ENCODE measurements around the gene SLC30A7.

The SLC30A7 gene

DNA sequence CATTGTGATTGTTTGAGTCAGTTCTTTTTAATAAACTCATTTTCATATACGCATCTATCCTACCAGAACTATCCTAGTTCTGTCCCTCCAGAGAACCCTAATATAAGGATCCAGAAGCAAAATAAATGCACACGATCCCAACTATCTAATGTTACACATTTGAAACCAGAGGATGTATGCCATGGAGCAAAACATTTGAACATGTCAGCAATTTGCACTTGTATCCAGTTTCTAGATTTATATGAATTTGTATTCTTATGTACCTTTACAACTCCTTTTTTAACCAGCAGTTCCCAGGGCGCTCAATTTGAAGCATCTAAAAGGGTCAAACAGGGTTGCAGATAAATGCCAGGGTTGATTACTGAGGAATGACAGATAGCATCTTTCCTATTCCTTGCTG, 3.3 kb upstream of the SLC30A7 start:
- no peak overlapping the region for H3K27ac ChIP-seq
- TF ChIP-seq, protein P1, sequence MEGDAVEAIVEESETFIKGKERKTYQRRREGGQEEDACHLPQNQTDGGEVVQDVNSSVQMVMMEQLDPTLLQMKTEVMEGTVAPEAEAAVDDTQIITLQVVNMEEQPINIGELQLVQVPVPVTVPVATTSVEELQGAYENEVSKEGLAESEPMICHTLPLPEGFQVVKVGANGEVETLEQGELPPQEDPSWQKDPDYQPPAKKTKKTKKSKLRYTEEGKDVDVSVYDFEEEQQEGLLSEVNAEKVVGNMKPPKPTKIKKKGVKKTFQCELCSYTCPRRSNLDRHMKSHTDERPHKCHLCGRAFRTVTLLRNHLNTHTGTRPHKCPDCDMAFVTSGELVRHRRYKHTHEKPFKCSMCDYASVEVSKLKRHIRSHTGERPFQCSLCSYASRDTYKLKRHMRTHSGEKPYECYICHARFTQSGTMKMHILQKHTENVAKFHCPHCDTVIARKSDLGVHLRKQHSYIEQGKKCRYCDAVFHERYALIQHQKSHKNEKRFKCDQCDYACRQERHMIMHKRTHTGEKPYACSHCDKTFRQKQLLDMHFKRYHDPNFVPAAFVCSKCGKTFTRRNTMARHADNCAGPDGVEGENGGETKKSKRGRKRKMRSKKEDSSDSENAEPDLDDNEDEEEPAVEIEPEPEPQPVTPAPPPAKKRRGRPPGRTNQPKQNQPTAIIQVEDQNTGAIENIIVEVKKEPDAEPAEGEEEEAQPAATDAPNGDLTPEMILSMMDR (conservative IDR thresholded peaks at IDR 0.05), result no peak
- TF ChIP-seq ZFX (IDR thresholded peaks at IDR 0.05), result no peak

DNA sequence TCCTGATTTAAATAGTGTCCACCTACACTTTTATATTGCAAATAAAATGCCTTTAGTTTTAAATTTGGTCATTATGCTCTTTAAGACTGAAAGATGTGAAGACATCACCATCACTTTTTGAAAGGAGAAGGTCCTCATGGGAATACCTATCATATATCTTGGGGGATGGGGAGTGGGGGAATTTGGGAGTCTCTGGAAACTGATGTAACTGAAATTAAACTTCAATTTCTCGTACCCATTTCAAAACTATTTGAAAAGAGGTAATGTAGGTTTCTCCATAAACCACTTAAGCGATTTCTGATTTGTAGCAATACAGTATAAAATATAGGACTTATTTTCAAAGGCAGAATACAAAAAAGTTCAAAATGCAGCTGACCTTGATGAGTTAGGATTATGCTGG, 2.2 kb upstream of the SLC30A7 start:
- TF ChIP-seq, protein P1 (conservative IDR thresholded peaks at IDR 0.05), result no peak
- no peak for TF ChIP-seq ZFX (IDR thresholded peaks at IDR 0.05)
- H3K27ac ChIP-seq, result no peak overlapping the region

DNA sequence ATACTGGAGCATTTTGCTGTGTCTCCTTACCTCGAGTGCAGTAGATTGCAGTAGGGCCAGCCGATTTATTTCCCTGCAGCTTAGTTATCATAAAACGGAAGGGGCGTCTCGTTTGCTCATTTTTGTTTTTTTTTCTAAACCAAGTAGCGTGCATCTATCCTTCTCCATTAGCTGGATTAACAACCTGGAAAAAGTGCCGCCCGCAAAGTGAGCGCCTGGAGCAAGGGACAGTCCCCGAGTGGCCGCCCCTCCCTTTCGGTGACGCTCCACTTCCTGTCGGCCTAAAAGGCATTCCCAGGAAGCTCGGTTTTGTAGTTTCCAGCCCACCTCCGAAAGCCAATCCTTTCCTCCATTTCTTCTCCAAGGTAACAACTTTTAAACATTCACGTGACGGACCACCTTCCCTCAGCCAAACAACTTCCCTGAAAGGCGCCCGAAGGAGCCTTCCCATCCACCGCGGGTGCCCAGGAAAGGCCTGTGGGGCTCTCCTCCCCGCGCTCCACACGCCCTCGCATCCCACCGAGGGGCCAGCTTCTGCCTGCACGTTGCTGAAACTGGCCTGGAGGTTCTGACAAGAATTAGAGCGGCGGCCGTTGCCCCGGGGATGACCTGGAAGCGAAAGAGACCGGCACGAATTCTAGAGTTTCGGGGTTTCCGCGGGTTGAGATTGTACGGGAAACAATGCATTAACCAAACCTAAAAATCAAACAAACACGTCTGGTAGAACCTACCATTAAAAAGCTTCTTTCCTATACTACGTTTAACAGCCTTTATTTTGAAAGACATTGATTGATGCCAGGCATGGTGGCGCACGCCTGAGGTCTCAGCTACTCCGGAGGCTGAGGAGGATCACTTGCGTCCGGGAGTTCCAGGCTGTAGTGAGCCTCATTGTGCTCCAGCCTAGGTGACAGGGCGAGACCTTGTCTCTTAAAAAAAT, 1.0 kb upstream of the SLC30A7 start, which contains the start of gene EXTL2:
TSS of gene EXTL2 (minus strand) at position 240 of the 937 bp plus-strand sequence. CDS start 6,085 bp downstream, outside the sequence.
- peak within 1 kb of the TSS; percentile 85 for H3K27ac ChIP-seq
- no peak for TF ChIP-seq ZFX (IDR thresholded peaks at IDR 0.05)
- TF ChIP-seq, protein P1 (conservative IDR thresholded peaks at IDR 0.05), result no peak

DNA sequence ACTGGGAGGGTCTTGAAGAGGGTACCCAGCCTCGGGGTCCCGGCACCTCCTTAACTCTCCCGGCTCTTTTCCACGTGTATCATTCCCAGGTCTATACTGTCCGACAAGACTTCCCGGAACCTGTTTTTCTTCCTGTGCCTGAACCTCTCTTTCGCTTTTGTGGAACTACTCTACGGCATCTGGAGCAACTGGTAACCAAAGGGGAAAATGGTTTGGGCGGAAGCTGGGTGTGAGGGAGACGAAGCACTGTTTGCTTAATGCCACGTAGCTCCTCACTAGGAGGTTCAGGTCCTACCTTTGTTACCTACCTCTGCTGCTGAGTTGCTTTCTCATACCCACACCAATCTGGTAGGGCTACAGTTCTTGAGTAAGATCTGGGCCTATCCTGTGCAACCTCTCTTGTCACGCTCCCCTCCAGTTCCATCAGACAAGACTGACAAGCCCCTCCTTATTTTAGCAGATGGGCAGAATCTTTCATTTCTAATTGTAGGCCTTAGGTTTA, 642 bp downstream of the SLC30A7 start:
- TF ChIP-seq ZFX (IDR thresholded peaks at IDR 0.05), result 0 out of 2 replicates have a peak, but pooled peaks have one; percentile 7
- TF ChIP-seq, protein P1 (conservative IDR thresholded peaks at IDR 0.05), result no peak
- peak overlapping the region; percentile 85 for H3K27ac ChIP-seq

DNA sequence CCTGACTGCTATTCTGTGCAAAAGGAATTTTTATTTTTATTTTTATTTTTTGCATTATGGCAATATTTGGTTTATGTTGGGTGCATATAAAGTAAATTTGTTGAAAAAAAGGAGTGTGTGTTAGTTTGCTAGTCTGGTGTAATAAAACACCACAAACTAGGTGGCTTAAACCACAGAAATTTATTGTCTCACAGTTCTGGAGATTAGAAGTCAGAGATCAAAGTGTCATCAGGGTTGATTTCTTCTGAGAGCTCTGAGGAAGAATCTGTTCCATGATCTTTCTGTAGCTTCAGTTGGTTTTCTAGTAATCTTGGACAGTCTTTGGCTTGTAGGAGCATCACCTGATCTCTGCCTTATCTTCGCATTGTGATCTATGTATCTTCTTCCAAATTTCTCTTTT, 6.5 kb downstream of the SLC30A7 start:
- no peak overlapping the region for H3K27ac ChIP-seq
- no peak for TF ChIP-seq ZFX (IDR thresholded peaks at IDR 0.05)
- TF ChIP-seq, protein P1 (conservative IDR thresholded peaks at IDR 0.05), result no peak

DNA sequence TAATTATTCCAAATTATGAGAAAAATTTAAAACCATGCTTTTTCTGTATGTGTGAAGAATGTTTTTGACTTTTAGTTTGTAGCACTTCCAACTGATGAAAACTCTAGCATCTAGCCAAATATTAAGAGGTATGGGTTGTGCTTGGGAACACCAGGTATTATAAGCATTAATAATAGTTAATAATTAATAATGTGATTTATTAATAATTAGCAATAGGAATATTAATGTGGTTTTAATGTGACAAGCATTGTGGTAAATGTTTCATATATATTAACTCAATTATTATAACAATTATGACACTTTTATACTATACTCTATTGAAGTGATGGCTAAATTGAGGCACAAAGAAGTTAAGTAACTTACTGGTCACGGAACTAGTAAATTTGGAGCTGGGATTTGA, 7.9 kb downstream of the SLC30A7 start:
- TF ChIP-seq, protein P1 (conservative IDR thresholded peaks at IDR 0.05), result no peak
- no peak for TF ChIP-seq ZFX (IDR thresholded peaks at IDR 0.05)

DNA sequence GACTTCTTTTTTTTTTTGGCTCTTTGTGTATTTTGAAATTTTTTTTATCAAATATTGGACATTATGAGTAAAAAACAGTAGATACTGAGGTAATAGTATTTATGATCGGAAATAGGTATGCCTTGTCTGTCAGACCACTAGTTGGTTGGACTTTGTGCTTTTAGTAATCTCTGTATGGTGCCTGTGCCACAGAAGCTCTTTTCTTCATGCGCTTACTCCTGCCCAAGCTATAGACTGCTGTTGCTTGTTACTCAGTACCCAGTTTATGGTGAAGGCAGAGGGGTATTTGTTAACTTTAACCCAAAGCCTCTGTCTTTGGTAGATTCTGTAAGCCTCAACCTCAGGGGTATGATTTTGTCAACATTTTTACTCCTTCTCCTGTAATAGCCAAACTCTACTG, 8.6 kb downstream of the SLC30A7 start:
- TF ChIP-seq, protein P1 (conservative IDR thresholded peaks at IDR 0.05), result no peak
- no peak for TF ChIP-seq ZFX (IDR thresholded peaks at IDR 0.05)
- H3K27ac ChIP-seq, result no peak overlapping the region

More for the DNA sequence above, 7.9 kb downstream of the SLC30A7 start:
- no peak overlapping the region for H3K27ac ChIP-seq

All from C4-2B (cell line).